Left lung (tissue), 10 donors: Measurements from ENCODE around the gene MAP3K21. TPM values are rescaled to one million over a fixed set of nuclear protein-coding genes. Genes with fewer than 3 reads are reported as not detected.

ENCODE experiments used
- ATAC-seq: fragments of 200-7000 bp; cut with Tn5 transposase; one replicate; pipeline ENCODE4 v1.9.1; 2020; ENCODE audit warnings: moderate library complexity
- DNase-seq, 4 donors: peaks; one replicate each; pipeline ENCODE4 v3.0.0-alpha.2; 2013 to 2020
- H3K27ac ChIP-seq, 2 donors: fragments of 200-600 bp; sonication (generic) in 1 of 2; one replicate each; pipeline versions ENCODE4 v1.5.0 to v1.8.0; 2020 to 2021
- H3K27me3 ChIP-seq, 2 donors: fragments of 200-600 bp; sonication (generic) in 1 of 2; one replicate each; pipeline versions ENCODE4 v1.5.0 to v1.8.0; 2020 to 2021
- H3K36me3 ChIP-seq, 2 donors: fragments of 200-600 bp; sonication (generic) in 1 of 2; one replicate each; pipeline versions ENCODE4 v1.5.0 to v1.8.0; 2020 to 2021
- H3K4me1 ChIP-seq, 2 donors: fragments of 200-600 bp; one replicate each; pipeline ENCODE4 v1.8.0; 2021
- H3K4me3 ChIP-seq, 2 donors: fragments of 200-600 bp; sonication (generic) in 1 of 2; one replicate each; pipeline versions ENCODE4 v1.5.0 to v1.8.0; 2020 to 2021; ENCODE audit warnings: mild to moderate bottlenecking in 1 of 2
- H3K9me3 ChIP-seq, 2 donors: fragments of 200-600 bp; sonication (generic) in 1 of 2; one replicate each; pipeline versions ENCODE4 v1.5.0 to v1.8.0; 2020 to 2021
- CTCF ChIP-seq, 2 donors: fragments of 200-600 bp; sonication (generic) in 1 of 2; IDR thresholded peaks; one replicate each; pipeline versions ENCODE4 v1.5.0 to v1.8.0; 2021; ENCODE audit warnings: antibody characterized with exemption in 2 of 2
- intact Hi-C, 2 donors: fragments of 100-400 bp; cut with DNase I; formaldehyde crosslinking; loops; one replicate each; pipeline versions ENCODE4 v1.11.2 to v1.14.2; 2022
- polyA plus RNA-seq, 6 donors: library from polyadenylated mRNA; unstranded; fragments of 120-200 nt; gene quantifications; one replicate each; pipeline ENCODE4 v1.2.1, GENCODE V29; 2013; ENCODE audit not compliant: insufficient read length in 6 of 6
- total RNA-seq, 2 donors: library from RNA; stranded (reverse); fragmentation: NEBNext Ultra II Directional; extraction: Animal tissue kit (Norgen Biotek cat#: 25700); gene quantifications; one replicate each; pipeline ENCODE4 v1.2.1, GENCODE V29; 2021
- donor health status: DM: no; HTN: yes; CAD: no.
- donor health status: DM: no; HTN: no; CAD: no.

Gene MAP3K21
- total and polyA plus RNA-seq, 8 donors: 6.0 to 30.4 (median 24.1) TPM

- no peak for ATAC-seq
- no peaks in the 10 kb centered on the region for H3K36me3 ChIP-seq
- H3K4me1 ChIP-seq: no peaks in the 10 kb centered on the region
- TF ChIP-seq CTCF (IDR thresholded peaks at IDR 0.05): no peak
- no peak overlapping the region for H3K27ac ChIP-seq
- intact Hi-C loops: no loop called here
- H3K9me3 ChIP-seq: no peaks in the 10 kb centered on the region
- H3K27me3 ChIP-seq: peaks cover 0 to 5% of the 10 kb centered on the region in 2 donors
- no peak for DNase-seq
- H3K4me3 ChIP-seq: no peak overlapping the region
Measured at GRCh38 chr1:233313434-233314155, 13.9 kb upstream of the MAP3K21 start.

GRCh38 chr1:233315718-233316301 is 11.7 kb upstream of the MAP3K21 start:
- Histone ChIP-seq H3K36me3 (no peaks in the 10 kb centered on the region), H3K27ac (no peak overlapping the region), H3K27me3 (peaks cover 0 to 12% of the 10 kb centered on the region in 2 donors), H3K4me1 (no peaks in the 10 kb centered on the region), H3K9me3 (no peaks in the 10 kb centered on the region), H3K4me3 (no peak overlapping the region)
- DNase-seq (no peak), ATAC-seq (no peak)
- intact Hi-C loops: no loop called here
- TF ChIP-seq CTCF (IDR thresholded peaks at IDR 0.05): no peak

GRCh38 chr1:233316473-233316872 is 11.1 kb upstream of the MAP3K21 start:
- no peak for TF ChIP-seq CTCF (IDR thresholded peaks at IDR 0.05)
- intact Hi-C loops: no loop called here
- no peak overlapping the region for H3K4me3 ChIP-seq
- DNase-seq (no peak), ATAC-seq (no peak)
- H3K9me3 ChIP-seq: no peaks in the 10 kb centered on the region
- H3K27ac ChIP-seq: no peak overlapping the region
- no peaks in the 10 kb centered on the region for H3K4me1 ChIP-seq
- no peaks in the 10 kb centered on the region for H3K36me3 ChIP-seq
- H3K27me3 ChIP-seq: peaks cover 0 to 18% of the 10 kb centered on the region in 2 donors

- intact Hi-C loops: no loop called here
- ATAC-seq: no peak
- TF ChIP-seq CTCF (IDR thresholded peaks at IDR 0.05): no peak
Measured at GRCh38 chr1:233319272-233319671, 8.3 kb upstream of the MAP3K21 start.

GRCh38 chr1:233320023-233320422 is 7.5 kb upstream of the MAP3K21 start:
- peaks cover 0 to 15% of the 10 kb centered on the region in 2 donors for H3K27me3 ChIP-seq

More at GRCh38 chr1:233319272-233319671, 8.3 kb upstream of the MAP3K21 start:
- Histone ChIP-seq H3K27ac (no peak overlapping the region), H3K36me3 (no peaks in the 10 kb centered on the region), H3K9me3 (no peaks in the 10 kb centered on the region), H3K4me3 (no peak overlapping the region), H3K4me1 (no peaks in the 10 kb centered on the region), H3K27me3 (peaks cover 0 to 19% of the 10 kb centered on the region in 2 donors)
- DNase-seq: no peak

More at GRCh38 chr1:233320023-233320422, 7.5 kb upstream of the MAP3K21 start:
- no peak overlapping the region for H3K27ac ChIP-seq
- no peaks in the 10 kb centered on the region for H3K9me3 ChIP-seq
- no peaks in the 10 kb centered on the region for H3K4me1 ChIP-seq
- no peak for TF ChIP-seq CTCF (IDR thresholded peaks at IDR 0.05)
- no peak for DNase-seq
- no peak overlapping the region for H3K4me3 ChIP-seq
- no peaks in the 10 kb centered on the region for H3K36me3 ChIP-seq
- ATAC-seq: no peak
- intact Hi-C loops: no loop called here
